Muscle of leg (tissue), 11 donors: ENCODE measurements around the gene SFXN2. TPM values are rescaled to one million over a fixed set of nuclear protein-coding genes. Genes with fewer than 3 reads are reported as not detected.
"Not testable (repeated sequence)": the region's sequence is repeated elsewhere in the genome, so short reads cannot be mapped to it uniquely, and the experiment has no call there.

Experiments used
- DNase-seq: peaks from one replicate; pipeline ENCODE4 v3.0.0; 2013
- H3K27ac ChIP-seq: one replicate; pipeline ENCODE4 v1.5.1; 2013; ENCODE audit warnings: mild to moderate bottlenecking, low read length, control low read depth
- H3K27me3 ChIP-seq: one replicate; pipeline ENCODE4 v1.6.1; 2013; ENCODE audit warnings: low read length; ENCODE audit not compliant: control insufficient read depth, insufficient read depth
- H3K36me3 ChIP-seq: one replicate; pipeline ENCODE4 v1.6.1; 2013; ENCODE audit warnings: low read length; ENCODE audit not compliant: control insufficient read depth, insufficient read depth
- H3K4me1 ChIP-seq: one replicate; pipeline ENCODE4 v1.6.1; 2013; ENCODE audit warnings: low read length; ENCODE audit not compliant: control insufficient read depth, insufficient read depth
- H3K4me3 ChIP-seq: one replicate; pipeline ENCODE4 v1.5.1; 2013; ENCODE audit warnings: low read length, control low read depth
- H3K9me3 ChIP-seq: replicated peaks from 2 replicates; pipeline ENCODE4 v1.6.1; 2013; ENCODE audit warnings: low read depth, low read length; ENCODE audit not compliant: control insufficient read depth
- WGBS: methylation state at CpG from one replicate; pipeline ENCODE4 v1.1.5; 2013; ENCODE audit warnings: missing lambda C conversion rate; ENCODE audit not compliant: insufficient coverage; 5-methylcytosine and 5-hydroxymethylcytosine counted together
- polyA plus RNA-seq, 8 donors: library from polyadenylated mRNA; unstranded; fragments of 120-200 nt; gene quantifications; one replicate each; pipeline versions ENCODE4 v1.2.1 to v1.2.3, GENCODE V29; 2013; ENCODE audit warnings: inconsistent platforms in 1 of 8, low replicate concordance in 1 of 8; ENCODE audit not compliant: insufficient read length in 8 of 8, insufficient read depth in 1 of 8
- total RNA-seq: library from RNA; stranded (reverse); fragments of 120-200 nt; gene quantifications from one replicate; pipeline ENCODE4 v1.2.4, GENCODE V29; 2013

SFXN2 gene
- total and polyA plus RNA-seq, 9 donors: 4.2 to 7.4 (median 6.4) TPM

DNA sequence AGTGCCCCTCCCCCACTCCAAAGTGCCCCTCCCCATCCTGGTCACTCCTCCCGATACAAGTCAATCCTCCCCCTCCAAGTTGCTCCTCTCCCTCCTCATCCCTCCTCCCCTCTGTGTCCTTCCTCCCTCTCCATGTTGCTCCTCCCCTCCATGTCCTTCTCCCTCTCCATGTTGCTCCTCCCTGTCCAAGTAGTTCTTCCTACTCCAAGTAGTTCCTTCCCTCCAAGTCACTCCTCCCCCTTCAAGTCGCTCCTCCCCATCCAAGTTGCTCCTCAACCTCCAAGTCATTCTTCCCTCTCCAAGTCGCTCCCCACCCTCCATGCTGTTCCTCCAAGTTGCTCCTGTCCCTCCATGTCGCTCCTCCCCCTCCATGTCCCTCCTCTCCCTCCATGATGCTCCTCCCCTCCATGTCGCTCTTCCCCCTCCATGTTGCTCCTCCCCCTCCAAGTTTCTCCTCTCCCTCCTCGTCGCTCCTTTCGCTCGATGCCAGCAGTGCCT lies 20.7 kb downstream of the SFXN2 start:
- Histone ChIP-seq H3K4me1 (peaks cover 5% of the 10 kb centered on the region), H3K9me3 (no peaks in the 10 kb centered on the region), H3K27me3 (no peaks in the 10 kb centered on the region), H3K36me3 (peaks cover 52% of the 10 kb centered on the region), H3K4me3 (no peak overlapping the region), H3K27ac (no peak overlapping the region)
- WGBS: 73% methylated on average over 5 of the region's 9 CpGs
- DNase-seq: no peak

DNA sequence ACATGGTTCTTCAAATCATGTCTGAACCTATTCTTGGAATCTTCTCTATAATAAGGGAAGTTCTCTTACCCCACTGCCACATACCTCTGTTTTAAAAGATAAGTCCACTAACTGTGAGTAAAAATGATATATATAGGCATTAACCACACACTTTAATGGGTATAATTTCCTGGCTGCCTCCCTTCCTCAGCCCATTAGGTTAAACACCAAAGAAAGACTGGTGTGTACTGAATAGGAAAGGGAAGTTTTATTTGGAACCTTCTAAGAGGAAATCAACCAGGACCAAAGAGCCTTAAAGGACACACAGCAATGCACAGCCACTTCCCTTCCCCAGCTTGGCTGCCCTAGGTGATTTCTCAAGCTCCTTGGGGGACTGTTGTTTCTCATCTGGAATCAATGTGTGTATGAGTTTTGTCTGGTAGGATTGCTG lies 24.3 kb downstream of the SFXN2 start:
- Histone ChIP-seq H3K36me3 (peaks cover 28% of the 10 kb centered on the region), H3K4me1 (peaks cover 10% of the 10 kb centered on the region), H3K9me3 (no peaks in the 10 kb centered on the region), H3K4me3 (no peak overlapping the region), H3K27me3 (no peaks in the 10 kb centered on the region), H3K27ac (peak overlapping the region; percentile 38)
- DNase-seq: no peak

DNA sequence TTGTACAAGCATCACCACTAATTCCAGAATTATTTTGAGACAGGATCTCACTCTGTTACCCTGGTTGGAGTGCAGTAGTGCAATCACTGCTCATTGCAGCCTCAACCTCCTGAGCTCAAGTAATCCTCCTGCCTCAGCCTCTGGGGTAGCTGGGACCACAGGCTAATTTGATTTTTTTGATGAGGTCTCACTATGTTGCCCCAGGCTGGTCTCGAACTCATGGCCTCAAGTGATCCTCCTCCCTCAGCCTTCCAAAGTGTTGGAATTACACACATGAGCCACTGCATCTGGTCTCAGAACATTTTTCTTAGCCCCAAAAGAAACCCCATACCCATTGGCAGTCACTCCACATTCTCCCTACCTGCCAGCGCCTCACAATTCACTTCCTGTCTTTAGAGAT lies 25.8 kb downstream of the SFXN2 start:
- peaks cover 16% of the 10 kb centered on the region for H3K36me3 ChIP-seq
- H3K27ac ChIP-seq: peak overlapping the region; percentile 16
- H3K27me3 ChIP-seq: no peaks in the 10 kb centered on the region
- no peaks in the 10 kb centered on the region for H3K9me3 ChIP-seq
- WGBS: 82% methylated on average over 1 of the region's 2 CpGs
- no peak for DNase-seq
- peaks cover 19% of the 10 kb centered on the region for H3K4me1 ChIP-seq
- H3K4me3 ChIP-seq: no peak overlapping the region

DNA sequence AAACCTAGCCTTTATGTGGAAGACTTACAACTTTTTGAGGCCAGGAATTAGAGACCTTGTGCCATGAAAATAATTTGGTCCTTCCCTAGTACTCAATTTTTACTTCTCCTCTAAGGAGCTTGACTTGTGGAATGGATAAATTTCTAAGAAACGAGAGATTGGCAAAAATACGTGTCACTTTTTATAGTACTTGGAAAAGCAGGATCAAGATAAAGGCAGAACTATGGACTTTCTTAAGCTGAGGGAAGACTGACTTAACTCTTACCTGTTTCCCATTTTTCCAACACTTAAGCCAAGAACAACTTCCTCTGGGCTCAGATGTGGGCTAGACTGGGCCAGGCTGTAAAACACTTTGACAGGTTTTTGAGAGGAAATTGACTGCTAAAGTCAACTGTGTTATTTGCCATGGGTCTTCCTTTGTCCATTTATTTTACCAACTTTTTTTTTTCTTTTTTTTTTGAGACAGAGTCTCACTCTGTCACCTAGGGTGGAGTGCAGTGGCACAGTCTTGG lies 27.3 kb downstream of the SFXN2 start:
- no CpG with 5 or more reads among the region's 2 CpGs for WGBS
- peaks cover 8% of the 10 kb centered on the region for H3K36me3 ChIP-seq

DNA sequence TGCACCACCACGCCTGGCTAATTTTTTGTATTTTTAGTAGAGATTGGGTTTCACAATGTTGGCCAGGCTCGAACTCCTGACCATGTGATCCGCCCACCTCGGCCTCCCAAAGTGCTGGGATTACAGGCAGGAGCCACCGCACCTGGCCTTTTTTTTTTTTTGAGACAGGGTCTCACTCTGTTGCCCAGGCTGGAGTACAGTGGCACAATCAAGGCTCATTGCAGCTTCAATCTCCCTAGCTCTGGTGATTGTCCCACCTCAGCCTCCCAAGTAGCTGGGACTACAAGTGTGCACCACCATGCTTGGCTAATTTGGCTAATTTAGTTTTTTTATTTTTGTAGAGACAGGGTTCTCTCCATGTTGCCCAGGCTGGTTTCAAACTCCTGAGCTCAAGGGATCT lies 27.9 kb downstream of the SFXN2 start:
- H3K27ac ChIP-seq, DNase-seq, H3K36me3 ChIP-seq, H3K9me3 ChIP-seq, H3K27me3 ChIP-seq, H3K4me3 ChIP-seq: not testable (repeated sequence)
- WGBS: 86% methylated on average over 5 of the region's 5 CpGs
- peaks cover 16% of the 10 kb centered on the region for H3K4me1 ChIP-seq

More for the DNA sequence above, 27.3 kb downstream of the SFXN2 start:
- Histone ChIP-seq H3K4me1 (peaks cover 16% of the 10 kb centered on the region), H3K9me3 (no peaks in the 10 kb centered on the region), H3K4me3 (no peak overlapping the region), H3K27ac (no peak overlapping the region), H3K27me3 (no peaks in the 10 kb centered on the region)
- DNase-seq: peak; percentile 73

DNA sequence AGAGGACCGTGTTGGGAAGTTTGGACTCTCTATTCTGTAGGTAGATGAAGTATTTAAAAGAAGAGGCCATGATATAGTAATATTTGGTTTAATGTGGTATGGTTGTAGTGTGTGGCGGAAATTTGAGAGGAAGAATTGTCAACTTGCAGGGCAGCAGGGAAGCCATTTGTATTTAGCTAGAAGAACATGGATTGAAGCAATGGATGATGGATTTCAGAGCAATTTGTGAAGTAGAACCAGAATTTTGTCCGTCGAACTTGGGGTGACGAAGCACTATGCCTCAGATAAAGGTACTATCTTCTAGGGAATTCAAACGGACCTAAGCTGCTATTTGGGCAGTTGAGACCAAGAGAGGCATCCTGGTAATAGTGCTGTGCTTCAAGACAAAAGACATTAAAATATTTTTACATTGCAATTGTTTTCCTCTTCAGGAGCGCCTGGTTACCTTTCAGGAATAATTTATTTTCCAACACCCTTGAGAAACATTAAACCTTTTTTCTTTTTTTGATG lies 28.7 kb downstream of the SFXN2 start:
- H3K27me3 ChIP-seq: no peaks in the 10 kb centered on the region
- 40% methylated on average over 6 of the region's 7 CpGs for WGBS
- H3K9me3 ChIP-seq: no peaks in the 10 kb centered on the region
- H3K36me3 ChIP-seq: no peaks in the 10 kb centered on the region
- no peak for DNase-seq
- peaks cover 16% of the 10 kb centered on the region for H3K4me1 ChIP-seq
- no peak overlapping the region for H3K27ac ChIP-seq
- peak overlapping the region; percentile 24 for H3K4me3 ChIP-seq

DNA sequence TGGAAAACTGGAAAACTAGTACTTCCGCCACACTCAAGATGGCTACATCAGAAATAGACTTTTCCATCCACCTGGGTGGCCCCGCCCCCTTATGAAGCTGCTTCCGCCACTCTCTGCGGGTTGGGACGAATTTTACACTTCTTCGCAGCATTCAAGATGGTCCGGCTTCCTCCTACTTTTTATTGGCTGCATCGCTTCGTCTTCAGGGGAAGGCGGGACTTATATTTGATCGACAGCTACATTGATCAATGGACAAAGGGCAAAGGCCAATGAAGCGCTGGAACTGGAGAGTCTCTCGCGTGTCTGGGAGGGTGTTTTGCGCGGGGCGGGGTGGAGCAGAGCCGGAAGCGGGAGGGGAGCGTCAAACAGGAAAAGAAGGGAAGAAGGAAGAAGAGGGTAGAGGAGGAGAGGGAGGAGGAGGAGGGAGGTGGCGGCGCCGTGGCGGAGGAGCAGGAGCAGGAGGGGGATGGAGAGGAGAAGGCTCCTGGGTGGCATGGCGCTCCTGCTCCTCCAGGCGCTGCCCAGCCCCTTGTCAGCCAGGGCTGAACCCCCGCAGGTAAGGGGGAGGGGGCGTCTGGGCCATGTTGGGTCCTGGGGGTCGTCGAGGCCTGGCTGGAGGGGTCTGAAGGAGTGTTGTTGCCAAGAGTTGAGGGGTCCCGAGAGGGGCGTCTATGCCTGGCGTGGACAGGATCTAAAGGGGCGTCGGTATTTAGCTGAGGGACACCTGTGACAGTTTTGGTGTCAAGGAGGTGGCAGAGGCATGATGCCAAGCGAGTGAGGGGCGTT lies 29.3 kb downstream of the SFXN2 start, which contains the start of gene WBP1L:
WBP1L (plus strand) TSS at position 361 of the 786 bp plus-strand sequence; CDS start at position 467, 106 bp downstream.
- Histone ChIP-seq H3K36me3 (no peaks in the 10 kb centered on the region), H3K9me3 (no peaks in the 10 kb centered on the region), H3K27ac (peak within 1 kb of the TSS; percentile 78), H3K27me3 (no peaks in the 10 kb centered on the region), H3K4me3 (peak within 1 kb of the TSS; percentile 99), H3K4me1 (peaks cover 16% of the 10 kb centered on the region)
- WGBS: under 1% methylated on average over 37 of the region's 37 CpGs
- peak; percentile 100 for DNase-seq

DNA sequence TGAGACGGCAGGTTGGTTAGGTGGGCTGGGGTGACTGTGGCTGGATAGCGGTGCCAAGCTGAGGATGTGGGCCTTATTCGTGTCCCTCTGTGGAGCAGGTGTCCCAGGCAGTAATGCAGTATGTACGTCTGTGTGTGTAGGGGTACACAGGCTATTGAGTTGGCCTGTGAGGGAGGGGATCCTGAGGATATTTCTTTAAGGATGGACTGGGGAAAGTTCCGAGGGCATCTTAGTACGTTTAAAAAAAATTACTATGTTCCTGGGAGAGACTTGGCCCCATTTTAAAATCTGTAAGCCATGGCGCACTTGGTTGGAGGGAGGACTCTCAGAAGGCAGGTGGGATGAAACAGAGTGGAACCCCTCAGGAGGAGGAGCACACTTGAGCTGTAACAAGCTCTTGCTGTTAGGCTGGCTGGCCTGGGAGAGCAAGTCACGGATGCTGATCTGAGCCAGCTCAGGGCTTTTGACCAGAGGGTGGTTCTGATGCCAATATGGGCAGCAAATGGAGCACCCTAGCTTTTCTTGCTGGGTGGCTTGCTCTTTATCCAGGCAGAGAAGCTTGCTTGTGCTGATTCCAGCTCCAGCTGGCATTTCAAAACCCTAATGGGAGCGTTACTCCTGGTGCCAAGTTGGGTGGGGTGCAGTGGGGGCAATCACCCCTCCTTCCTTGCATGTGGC lies 30.1 kb downstream of the SFXN2 start:
- Histone ChIP-seq H3K9me3 (no peaks in the 10 kb centered on the region), H3K27me3 (no peaks in the 10 kb centered on the region), H3K4me1 (peaks cover 14% of the 10 kb centered on the region), H3K27ac (peak overlapping the region; percentile 78), H3K36me3 (no peaks in the 10 kb centered on the region), H3K4me3 (peak overlapping the region; percentile 99)
- 5% methylated on average over 8 of the region's 9 CpGs for WGBS
- peak; percentile 51 for DNase-seq

DNA sequence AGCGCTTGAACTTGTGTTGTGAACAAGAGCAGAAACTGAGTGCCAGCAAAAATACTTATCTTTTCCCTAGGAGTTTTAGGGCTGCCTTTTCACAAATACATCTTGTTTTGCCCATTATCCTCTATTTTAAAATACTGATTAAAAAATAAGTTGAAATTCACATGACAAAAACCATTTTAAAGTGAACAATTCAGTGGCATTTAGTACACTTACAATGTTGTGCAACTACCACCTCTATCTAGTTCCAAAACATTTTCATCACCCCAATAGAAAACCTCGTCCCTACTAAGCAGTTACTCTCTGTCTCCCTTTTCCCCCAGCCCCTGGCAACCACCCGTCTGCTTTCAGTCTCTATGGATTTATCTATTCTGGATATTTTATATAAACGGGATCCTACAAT lies 30.7 kb downstream of the SFXN2 start:
- no peak for DNase-seq
- peaks cover 14% of the 10 kb centered on the region for H3K4me1 ChIP-seq
- peak overlapping the region; percentile 99 for H3K4me3 ChIP-seq
- WGBS: no CpG with 5 or more reads among the region's 4 CpGs
- H3K36me3 ChIP-seq: no peaks in the 10 kb centered on the region
- no peaks in the 10 kb centered on the region for H3K27me3 ChIP-seq
- H3K27ac ChIP-seq: no peak overlapping the region
- H3K9me3 ChIP-seq: no peaks in the 10 kb centered on the region
